CD4-positive, CD25-positive, alpha-beta regulatory T cell (primary cell): ENCODE measurements around the gene MPHOSPH9. TPM values are rescaled to one million over a fixed set of nuclear protein-coding genes. Genes with fewer than 3 reads are reported as not detected.

Source experiments
- ATAC-seq, 2 donors: fragments of 150-1000 bp; cut with Tn5 transposase; one replicate each; pipeline ENCODE4 v1.10.0; 2021; ENCODE audit warnings: low read depth in 2 of 2, moderate number of reproducible peaks in 2 of 2, moderate library complexity in 1 of 2
- DNase-seq, 3 donors: peaks; one replicate each; pipeline versions ENCODE4 v3.0.0 to v3.0.0-alpha.2; 2012 to 2022; ENCODE audit warnings: mixed read lengths in 1 of 3
- H3K27ac ChIP-seq: one replicate; pipeline ENCODE4 v1.7.0; 2013; ENCODE audit warnings: mild to moderate bottlenecking, low read length; ENCODE audit not compliant: insufficient read depth, poor library complexity, severe bottlenecking
- H3K27me3 ChIP-seq: one replicate; pipeline ENCODE4 v1.7.0; 2013; ENCODE audit warnings: low read length; ENCODE audit not compliant: control insufficient read depth, insufficient read depth
- H3K36me3 ChIP-seq: one replicate; pipeline ENCODE4 v1.7.0; 2013; ENCODE audit warnings: mild to moderate bottlenecking, low read length, moderate library complexity; ENCODE audit not compliant: control insufficient read depth, insufficient read depth
- H3K4me1 ChIP-seq: 2 replicates; pipeline ENCODE4 v1.7.0; 2013; ENCODE audit warnings: mild to moderate bottlenecking, low read length; ENCODE audit not compliant: insufficient read depth, control insufficient read depth, poor library complexity, severe bottlenecking
- H3K4me3 ChIP-seq: one replicate; pipeline ENCODE4 v1.7.0; 2013; ENCODE audit warnings: low read depth, mild to moderate bottlenecking, low read length, moderate library complexity
- H3K9me3 ChIP-seq, 2 experiments: 1 replicate in 1 of 2; 2 replicates in 1 of 2; pipeline ENCODE4 v1.7.0; 2013; ENCODE audit warnings: low read length in 2 of 2, mild to moderate bottlenecking in 1 of 2, moderate library complexity in 1 of 2; ENCODE audit not compliant: control insufficient read depth in 2 of 2
- H3K27ac Mint-ChIP-seq, 3 donors: one replicate each; pipeline ENCODE4 v1.8.0; 2020 to 2022; ENCODE audit warnings: mild to moderate bottlenecking in 3 of 3, mixed read lengths in 3 of 3, moderate library complexity in 2 of 3
- H3K27me3 Mint-ChIP-seq: one replicate; pipeline ENCODE4 v1.8.0; 2022; ENCODE audit warnings: mild to moderate bottlenecking, mixed read lengths
- H3K36me3 Mint-ChIP-seq: one replicate; pipeline ENCODE4 v1.8.0; 2020; ENCODE audit warnings: mixed read lengths
- H3K4me1 Mint-ChIP-seq, 4 donors: one replicate each; pipeline ENCODE4 v1.8.0; 2020 to 2022; ENCODE audit warnings: mixed read lengths in 4 of 4, mild to moderate bottlenecking in 1 of 4
- H3K4me3 Mint-ChIP-seq, 4 donors: one replicate each; pipeline ENCODE4 v1.8.0; 2020 to 2022; ENCODE audit warnings: mild to moderate bottlenecking in 4 of 4, mixed read lengths in 4 of 4, moderate library complexity in 3 of 4
- H3K9me3 Mint-ChIP-seq, 7 donors: one replicate each; pipeline ENCODE4 v1.8.0; 2020 to 2022; ENCODE audit warnings: mixed read lengths in 7 of 7, mild to moderate bottlenecking in 3 of 7, moderate library complexity in 2 of 7
- polyA plus RNA-seq, 4 donors: library from polyadenylated mRNA; unstranded; fragments of 300-500 nt; fragmentation: Illumina TruSeq; gene quantifications; one replicate each; pipeline ENCODE4 v1.2.3, GENCODE V29; 2021
- total RNA-seq: library from RNA; stranded (reverse); gene quantifications from one replicate; pipeline ENCODE4 v1.2.3, GENCODE V29; 2022

MPHOSPH9 gene
- total and polyA plus RNA-seq, 5 donors from 2014 or later = 30.9 to 83.5 (median 48.2) TPM

DNA sequence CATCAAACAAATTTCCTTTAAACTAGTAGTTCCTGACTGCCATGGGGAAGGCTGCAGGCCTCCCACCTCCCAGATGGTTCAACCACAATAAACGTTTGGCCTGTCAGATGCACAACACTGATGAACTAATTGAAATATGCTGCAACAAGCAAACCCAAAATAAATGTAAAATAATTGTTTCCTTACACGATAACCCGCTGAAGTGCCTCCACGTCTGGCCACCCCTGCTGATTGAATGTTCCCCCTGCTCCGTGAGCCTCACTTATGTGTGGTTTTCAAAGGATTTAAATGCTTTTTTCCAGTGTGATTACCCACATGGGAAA lies 90.5 kb downstream of the MPHOSPH9 start:
- Mint-ChIP-seq H3K4me3 (no peak overlapping the region), H3K9me3 (peaks cover 0 to 1% (median 0%) of the 10 kb centered on the region in 7 donors), H3K27me3 (no peaks in the 10 kb centered on the region), H3K36me3 (peaks cover 8% of the 10 kb centered on the region), H3K4me1 (peaks cover 15 to 82% (median 49%) of the 10 kb centered on the region in 4 donors), H3K27ac (peak overlapping the region in 2 of 3 donors; percentile 17 to 79)
- DNase-seq (no peak), ATAC-seq (no peak)
- Histone ChIP-seq H3K4me1 (peaks cover 19% of the 10 kb centered on the region), H3K27ac (peak overlapping the region; percentile 2), H3K9me3 (no peaks in the 10 kb centered on the region), H3K36me3 (peaks cover 2% of the 10 kb centered on the region), H3K4me3 (no peak overlapping the region), H3K27me3 (no peaks in the 10 kb centered on the region)

DNA sequence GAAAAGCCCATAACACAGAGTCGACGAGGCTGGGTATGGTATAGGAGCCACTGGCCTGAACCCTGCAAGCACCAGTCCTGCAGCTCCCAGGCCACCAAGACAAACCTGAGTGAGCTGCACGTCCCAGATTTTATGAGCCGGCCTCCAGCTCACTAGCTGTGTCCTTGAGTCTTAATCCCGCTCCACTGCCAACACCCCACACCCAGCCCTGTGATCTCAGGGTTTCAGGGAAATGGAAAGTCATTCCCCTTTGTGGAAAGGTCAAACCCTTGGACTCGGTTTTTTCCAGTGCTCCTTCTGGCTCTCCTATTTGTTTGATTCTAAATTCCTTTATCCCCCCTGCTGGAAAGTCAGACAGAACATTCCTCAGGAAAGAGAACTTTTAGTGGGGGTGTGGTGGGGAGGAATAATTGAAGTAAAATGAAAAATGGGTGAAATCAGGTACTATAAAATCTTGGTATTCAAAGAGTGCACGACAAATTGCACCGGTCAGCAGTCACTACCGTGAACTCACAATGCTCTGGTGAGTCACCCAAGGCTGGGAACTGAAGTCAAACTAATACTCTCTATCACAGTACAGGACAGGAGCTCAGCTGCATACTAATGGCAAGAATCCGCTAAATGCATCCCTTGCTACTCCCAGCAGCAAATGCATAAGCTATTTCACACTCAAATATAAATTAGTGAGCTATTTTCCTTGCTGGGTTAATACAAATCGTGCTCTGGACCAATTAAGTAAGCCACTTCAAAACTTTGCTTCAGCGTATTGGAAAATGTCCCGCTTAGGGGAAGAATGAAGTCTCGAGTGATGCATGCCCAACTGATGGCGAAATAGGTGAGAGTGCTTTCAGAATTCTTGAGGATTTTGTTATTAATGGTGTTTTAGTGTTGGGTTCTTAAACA lies 91.1 kb downstream of the MPHOSPH9 start:
- Histone ChIP-seq H3K9me3 (no peaks in the 10 kb centered on the region), H3K4me1 (peaks cover 17% of the 10 kb centered on the region), H3K4me3 (no peak overlapping the region), H3K27ac (peak overlapping the region; percentile 2), H3K36me3 (peaks cover 6% of the 10 kb centered on the region), H3K27me3 (no peaks in the 10 kb centered on the region)
- Mint-ChIP-seq H3K4me1 (peaks cover 9 to 76% (median 43%) of the 10 kb centered on the region in 4 donors), H3K27me3 (no peaks in the 10 kb centered on the region), H3K4me3 (no peak overlapping the region), H3K36me3 (peaks cover 8% of the 10 kb centered on the region), H3K9me3 (peaks cover 0 to 1% (median 0%) of the 10 kb centered on the region in 7 donors), H3K27ac (peak overlapping the region; percentile 68 to 86 (median 82))
- DNase-seq (no peak), ATAC-seq (no peak)

DNA sequence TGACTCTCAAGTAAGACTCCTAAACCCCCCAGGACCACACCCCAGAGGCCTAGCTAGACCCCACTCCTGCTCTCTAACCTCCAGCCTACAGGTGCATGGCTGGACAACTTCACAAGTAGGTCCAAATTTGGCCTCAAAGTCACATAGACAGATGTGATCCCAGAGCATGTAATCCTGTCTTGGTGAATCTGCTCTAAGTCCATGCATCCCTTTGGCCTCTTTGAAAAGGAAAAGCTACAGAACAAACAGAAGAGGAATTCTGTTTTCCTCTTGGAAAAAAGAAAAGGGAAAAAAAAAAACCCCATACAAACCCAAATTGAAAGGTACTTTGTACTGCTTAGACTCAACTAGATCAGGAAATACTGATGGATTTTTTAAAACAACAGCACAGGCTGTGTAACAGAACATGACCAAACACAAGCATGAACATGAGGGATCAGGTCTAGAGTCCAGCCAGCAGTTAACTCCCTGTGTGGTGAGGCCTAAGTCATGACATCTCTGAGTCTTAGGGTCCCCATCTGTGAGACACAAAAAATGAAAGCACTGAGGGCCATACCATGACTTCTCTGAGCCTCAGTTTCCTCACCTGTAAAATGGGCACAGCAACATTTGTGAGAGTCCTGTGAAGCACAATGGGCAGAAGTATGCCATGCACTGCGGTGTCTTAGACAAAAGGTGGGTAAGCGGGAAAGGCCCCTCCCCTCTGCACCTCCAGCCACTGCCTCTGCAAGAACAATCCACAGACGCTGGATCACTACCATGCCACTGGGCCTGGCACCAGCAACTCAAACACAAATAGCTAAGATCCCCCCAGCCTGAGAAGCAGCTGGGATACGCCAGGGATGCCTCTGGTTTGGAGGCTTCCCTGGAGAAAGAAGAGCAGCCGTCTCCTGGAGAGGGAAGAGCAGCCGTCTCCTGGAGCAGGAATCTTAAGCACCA lies 92.0 kb downstream of the MPHOSPH9 start:
- ATAC-seq (no peak), DNase-seq (no peak)
- Histone ChIP-seq H3K36me3 (peaks cover 6% of the 10 kb centered on the region), H3K9me3 (no peaks in the 10 kb centered on the region), H3K4me3 (no peak overlapping the region), H3K4me1 (peaks cover 17% of the 10 kb centered on the region), H3K27me3 (no peaks in the 10 kb centered on the region), H3K27ac (no peak overlapping the region)
- H3K27me3 Mint-ChIP-seq = no peaks in the 10 kb centered on the region
- H3K4me3 Mint-ChIP-seq = no peak overlapping the region
- H3K4me1 Mint-ChIP-seq = peaks cover 7 to 75% (median 43%) of the 10 kb centered on the region in 4 donors
- H3K36me3 Mint-ChIP-seq = peaks cover 10% of the 10 kb centered on the region
- H3K27ac Mint-ChIP-seq = peak overlapping the region; percentile 68 to 95 (median 81)
- H3K9me3 Mint-ChIP-seq = peaks cover 0 to 1% (median 0%) of the 10 kb centered on the region in 7 donors

DNA sequence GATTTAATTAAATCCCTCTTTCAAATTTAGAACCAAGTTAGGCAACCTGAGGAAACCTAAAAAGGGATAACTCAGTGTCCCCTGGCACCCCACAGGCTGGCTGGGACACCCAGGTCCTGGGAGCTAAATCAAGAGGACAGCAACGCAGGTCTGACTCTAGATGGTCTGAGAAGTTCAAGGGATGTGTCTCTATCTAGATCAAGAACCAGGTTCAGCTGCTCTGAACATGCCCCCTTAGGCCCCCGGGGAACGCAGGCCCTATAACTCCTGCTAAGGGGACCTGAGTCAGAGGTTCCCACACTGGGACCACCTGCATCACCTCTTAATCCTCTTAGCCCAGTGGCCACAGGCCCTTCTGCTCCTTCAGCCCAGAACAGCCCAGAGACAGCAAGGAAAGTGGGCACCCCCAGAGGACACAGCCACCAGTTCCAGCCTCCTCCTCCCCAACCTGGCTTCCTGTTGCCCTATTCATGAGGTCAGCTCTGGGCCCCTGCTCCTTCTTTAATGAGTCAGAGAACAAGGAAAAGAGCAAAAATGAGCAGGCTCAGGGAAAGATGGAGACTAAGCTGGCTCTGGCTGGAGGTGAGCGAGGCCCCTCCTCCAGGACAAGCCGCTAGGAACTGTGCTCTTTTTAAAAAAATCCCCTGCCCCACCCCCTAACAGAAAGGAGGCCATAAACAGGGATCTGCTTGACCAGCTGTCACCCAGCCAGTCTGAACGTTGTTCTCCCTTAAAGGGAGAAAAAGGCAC lies 92.8 kb downstream of the MPHOSPH9 start:
- Histone ChIP-seq H3K4me1 (peaks cover 17% of the 10 kb centered on the region), H3K4me3 (no peak overlapping the region), H3K27me3 (no peaks in the 10 kb centered on the region), H3K9me3 (no peaks in the 10 kb centered on the region), H3K36me3 (peaks cover 6% of the 10 kb centered on the region), H3K27ac (peak overlapping the region; percentile 41)
- H3K9me3 Mint-ChIP-seq = no peaks in the 10 kb centered on the region
- DNase-seq = no peak
- H3K4me3 Mint-ChIP-seq = peak overlapping the region in 2 of 4 donors; percentile 16 to 53
- no peak for ATAC-seq
- peak overlapping the region; percentile 68 to 95 (median 82) for H3K27ac Mint-ChIP-seq
- H3K4me1 Mint-ChIP-seq = peaks cover 0 to 72% (median 39%) of the 10 kb centered on the region in 4 donors
- no peaks in the 10 kb centered on the region for H3K27me3 Mint-ChIP-seq
- H3K36me3 Mint-ChIP-seq = peaks cover 8% of the 10 kb centered on the region

DNA sequence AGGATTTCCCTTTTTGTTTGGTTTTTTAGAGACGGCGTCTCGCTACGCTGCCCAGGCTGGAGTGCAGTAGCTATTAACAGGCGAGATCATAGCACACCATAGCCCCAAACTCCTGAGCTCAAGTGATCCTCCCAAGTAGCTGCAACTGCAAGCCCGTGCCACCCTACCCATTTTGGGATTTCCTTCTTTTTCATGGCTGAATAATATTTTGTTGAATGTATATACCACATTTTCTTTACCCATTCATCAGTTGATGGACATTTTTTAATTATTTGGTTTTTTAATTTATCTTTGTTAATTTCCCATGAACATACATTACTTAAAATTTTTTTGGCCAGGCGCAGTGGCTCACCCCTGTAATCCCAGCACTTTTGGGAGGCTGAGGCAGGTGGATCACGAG lies 97.3 kb downstream of the MPHOSPH9 start:
- Histone ChIP-seq H3K27ac (no peak overlapping the region), H3K4me3 (no peak overlapping the region), H3K9me3 (no peaks in the 10 kb centered on the region), H3K4me1 (peaks cover 40% of the 10 kb centered on the region), H3K27me3 (no peaks in the 10 kb centered on the region), H3K36me3 (peaks cover 6% of the 10 kb centered on the region)
- DNase-seq (no peak), ATAC-seq (no peak)
- Mint-ChIP-seq H3K4me3 (no peak overlapping the region), H3K9me3 (no peaks in the 10 kb centered on the region), H3K4me1 (peaks cover 6 to 69% (median 50%) of the 10 kb centered on the region in 4 donors), H3K36me3 (peaks cover 12% of the 10 kb centered on the region), H3K27ac (peak overlapping the region; percentile 22 to 67 (median 62)), H3K27me3 (no peaks in the 10 kb centered on the region)

DNA sequence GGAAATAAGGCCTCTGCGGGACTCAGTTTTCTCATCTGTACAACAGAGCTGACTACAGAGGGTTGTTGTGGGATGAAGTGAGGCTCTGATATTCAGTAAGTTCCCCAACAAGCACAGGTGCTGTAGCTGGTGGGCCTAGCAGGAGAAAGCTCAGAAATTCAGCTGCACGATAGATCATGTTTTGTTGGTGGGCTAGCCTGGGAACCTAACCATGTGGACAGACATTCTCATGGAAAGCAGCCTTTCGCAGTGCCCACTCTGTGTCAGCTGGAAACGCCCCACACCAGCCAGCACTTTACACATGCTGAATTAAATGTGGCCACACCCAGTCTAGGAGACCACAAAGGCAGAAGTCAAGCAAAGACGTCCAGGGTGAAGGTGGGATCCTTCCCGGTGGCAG lies 98.1 kb downstream of the MPHOSPH9 start:
- no peak overlapping the region for H3K4me3 Mint-ChIP-seq
- Histone ChIP-seq H3K4me3 (no peak overlapping the region), H3K27me3 (no peaks in the 10 kb centered on the region), H3K4me1 (peaks cover 34% of the 10 kb centered on the region), H3K27ac (peak overlapping the region; percentile 8), H3K36me3 (peaks cover 6% of the 10 kb centered on the region), H3K9me3 (no peaks in the 10 kb centered on the region)
- H3K4me1 Mint-ChIP-seq = peaks cover 6 to 69% (median 49%) of the 10 kb centered on the region in 4 donors
- H3K9me3 Mint-ChIP-seq = no peaks in the 10 kb centered on the region
- peak overlapping the region; percentile 35 to 78 (median 67) for H3K27ac Mint-ChIP-seq
- H3K27me3 Mint-ChIP-seq = no peaks in the 10 kb centered on the region
- DNase-seq (no peak), ATAC-seq (no peak)
- peaks cover 12% of the 10 kb centered on the region for H3K36me3 Mint-ChIP-seq

DNA sequence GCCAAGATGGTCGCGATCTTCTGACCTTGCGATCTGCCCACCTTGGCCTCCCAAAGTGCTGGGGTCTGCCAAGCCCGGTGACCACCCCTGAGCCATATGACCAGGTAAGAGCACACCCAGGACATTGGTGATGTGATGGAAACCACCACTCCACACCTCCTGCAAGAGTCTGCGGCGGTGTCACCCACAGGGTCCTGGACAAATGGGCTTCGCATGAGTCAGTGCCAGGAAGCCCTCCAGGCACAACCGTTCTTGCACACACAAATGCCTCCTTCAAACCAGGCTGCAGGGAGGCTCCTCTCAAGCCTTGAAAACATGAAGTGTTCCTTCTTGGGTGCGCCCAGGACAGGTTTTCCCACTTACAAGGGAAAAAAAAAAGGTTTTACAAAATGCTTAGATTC lies 98.7 kb downstream of the MPHOSPH9 start:
- Histone ChIP-seq H3K4me1 (peaks cover 30% of the 10 kb centered on the region), H3K27ac (no peak overlapping the region), H3K36me3 (peaks cover 6% of the 10 kb centered on the region), H3K9me3 (no peaks in the 10 kb centered on the region), H3K4me3 (no peak overlapping the region), H3K27me3 (no peaks in the 10 kb centered on the region)
- H3K9me3 Mint-ChIP-seq = no peaks in the 10 kb centered on the region
- peaks cover 6 to 67% (median 47%) of the 10 kb centered on the region in 4 donors for H3K4me1 Mint-ChIP-seq
- no peak for DNase-seq
- H3K4me3 Mint-ChIP-seq = no peak overlapping the region
- H3K27ac Mint-ChIP-seq = peak overlapping the region in 2 of 3 donors; percentile 11 to 67
- peaks cover 12% of the 10 kb centered on the region for H3K36me3 Mint-ChIP-seq
- ATAC-seq = no peak
- no peaks in the 10 kb centered on the region for H3K27me3 Mint-ChIP-seq
